HPDE6-E6E7 (cell line): Measurements from ENCODE around the gene ZNF142.
A peak's percentile ranks its signal among the peaks of the same experiment; 100 is the strongest.

Source experiments
- DNase-seq: peaks from one replicate; pipeline ENCODE4 v3.0.0; 2011; ENCODE audit warnings: missing footprints; ENCODE audit errors: extremely low spot score

The ZNF142 gene, protein sequence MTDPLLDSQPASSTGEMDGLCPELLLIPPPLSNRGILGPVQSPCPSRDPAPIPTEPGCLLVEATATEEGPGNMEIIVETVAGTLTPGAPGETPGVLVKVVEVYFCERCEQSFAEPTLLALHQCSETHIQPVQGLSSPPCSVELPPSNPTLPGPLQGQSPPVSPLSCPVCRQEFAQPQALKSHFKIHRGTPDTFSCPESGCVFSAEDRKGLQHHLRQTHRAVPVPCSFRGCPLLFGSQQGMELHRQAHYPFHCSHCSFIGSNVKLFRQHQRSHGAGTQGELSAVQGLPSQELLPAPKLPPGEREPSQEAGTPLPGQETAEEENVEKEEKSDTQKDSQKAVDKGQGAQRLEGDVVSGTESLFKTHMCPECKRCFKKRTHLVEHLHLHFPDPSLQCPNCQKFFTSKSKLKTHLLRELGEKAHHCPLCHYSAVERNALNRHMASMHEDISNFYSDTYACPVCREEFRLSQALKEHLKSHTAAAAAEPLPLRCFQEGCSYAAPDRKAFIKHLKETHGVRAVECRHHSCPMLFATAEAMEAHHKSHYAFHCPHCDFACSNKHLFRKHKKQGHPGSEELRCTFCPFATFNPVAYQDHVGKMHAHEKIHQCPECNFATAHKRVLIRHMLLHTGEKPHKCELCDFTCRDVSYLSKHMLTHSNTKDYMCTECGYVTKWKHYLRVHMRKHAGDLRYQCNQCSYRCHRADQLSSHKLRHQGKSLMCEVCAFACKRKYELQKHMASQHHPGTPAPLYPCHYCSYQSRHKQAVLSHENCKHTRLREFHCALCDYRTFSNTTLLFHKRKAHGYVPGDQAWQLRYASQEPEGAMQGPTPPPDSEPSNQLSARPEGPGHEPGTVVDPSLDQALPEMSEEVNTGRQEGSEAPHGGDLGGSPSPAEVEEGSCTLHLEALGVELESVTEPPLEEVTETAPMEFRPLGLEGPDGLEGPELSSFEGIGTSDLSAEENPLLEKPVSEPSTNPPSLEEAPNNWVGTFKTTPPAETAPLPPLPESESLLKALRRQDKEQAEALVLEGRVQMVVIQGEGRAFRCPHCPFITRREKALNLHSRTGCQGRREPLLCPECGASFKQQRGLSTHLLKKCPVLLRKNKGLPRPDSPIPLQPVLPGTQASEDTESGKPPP (N-terminal part only)

DNA sequence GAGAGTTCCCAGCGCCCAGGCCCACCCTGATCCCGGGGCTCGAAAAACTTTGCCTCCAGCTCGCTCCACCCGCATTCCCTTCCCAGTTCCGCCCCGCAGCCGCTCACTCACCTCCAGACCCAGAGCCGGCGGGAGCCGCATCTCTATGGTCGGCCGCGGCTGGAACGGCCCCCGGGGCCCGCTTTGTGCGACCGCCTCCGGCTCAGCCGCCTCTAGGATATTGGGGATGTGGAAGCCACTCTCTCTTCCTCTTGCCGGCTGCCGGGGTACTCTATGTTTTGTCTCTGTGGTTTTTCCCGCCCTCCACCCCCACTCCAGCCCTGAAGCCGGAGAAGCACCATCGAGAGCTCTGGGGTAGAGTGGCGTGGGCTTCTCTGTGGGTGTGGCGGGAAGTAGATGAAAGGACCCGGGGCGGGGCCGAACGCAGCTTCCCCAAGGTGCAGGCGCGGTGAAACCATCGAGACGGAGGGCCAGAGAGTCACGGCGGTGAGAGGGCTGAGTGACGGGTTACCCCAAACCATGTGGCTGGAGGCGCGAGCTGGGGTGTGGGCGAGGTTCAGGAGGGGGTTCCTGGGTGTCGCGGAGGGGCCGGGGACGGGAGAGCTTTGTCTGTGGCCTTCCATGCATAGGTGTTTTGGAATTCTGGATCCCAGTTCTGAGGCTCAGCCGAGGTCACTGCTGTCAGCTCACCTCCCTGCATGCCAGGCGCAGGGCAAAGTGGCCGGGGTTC is at the start of gene ZNF142, which contains the start of gene BCS1L:
ZNF142 (minus strand) TSS at position 366 of the 730 bp plus-strand sequence. CDS start 3,194 bp downstream, outside the sequence.
BCS1L (plus strand) TSS at position 426 of the 730 bp plus-strand sequence. CDS start 1,305 bp downstream, outside the sequence.
- DNase-seq, result peak; percentile 96

DNA sequence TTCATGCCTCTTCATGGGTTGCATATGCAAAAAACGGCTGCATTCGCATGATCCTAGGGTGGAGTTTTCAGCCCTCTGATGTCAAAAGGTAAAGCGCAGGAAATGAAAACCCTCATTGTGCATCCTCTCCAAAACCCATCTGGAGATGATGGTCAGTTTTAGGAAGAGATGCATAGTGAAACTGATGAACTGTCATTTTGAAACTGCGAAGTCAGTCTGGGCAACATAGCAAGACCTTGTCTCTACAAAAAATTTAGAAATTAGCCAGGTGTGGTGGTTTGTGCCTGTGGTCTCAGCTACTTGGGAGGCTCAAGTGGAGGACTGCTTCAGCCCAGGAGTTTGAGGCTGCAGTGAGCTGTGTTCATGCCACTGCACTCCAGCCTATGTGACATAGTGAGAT is 48.7 kb upstream of the ZNF142 start:
- no peak for DNase-seq

DNA sequence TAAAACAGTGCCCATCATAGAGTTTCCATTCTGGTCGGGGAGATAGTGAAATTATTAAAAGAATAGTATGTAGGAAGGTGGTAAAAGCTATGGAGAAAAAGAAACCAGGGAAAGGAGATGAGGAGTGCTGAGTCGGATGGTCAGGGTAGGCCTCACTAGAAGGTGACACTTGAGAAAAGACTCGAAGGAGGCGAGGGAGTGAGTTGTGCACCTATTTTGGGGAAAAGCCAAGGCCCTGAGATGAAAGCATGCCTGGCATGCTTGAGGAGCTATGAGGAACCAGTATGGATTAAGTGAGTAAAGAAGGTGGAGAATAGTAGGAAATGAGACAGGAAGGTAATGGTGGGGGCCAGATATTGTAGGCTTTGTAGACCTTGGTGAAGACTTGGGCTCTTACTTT is 43.9 kb upstream of the ZNF142 start:
- no peak for DNase-seq

DNA sequence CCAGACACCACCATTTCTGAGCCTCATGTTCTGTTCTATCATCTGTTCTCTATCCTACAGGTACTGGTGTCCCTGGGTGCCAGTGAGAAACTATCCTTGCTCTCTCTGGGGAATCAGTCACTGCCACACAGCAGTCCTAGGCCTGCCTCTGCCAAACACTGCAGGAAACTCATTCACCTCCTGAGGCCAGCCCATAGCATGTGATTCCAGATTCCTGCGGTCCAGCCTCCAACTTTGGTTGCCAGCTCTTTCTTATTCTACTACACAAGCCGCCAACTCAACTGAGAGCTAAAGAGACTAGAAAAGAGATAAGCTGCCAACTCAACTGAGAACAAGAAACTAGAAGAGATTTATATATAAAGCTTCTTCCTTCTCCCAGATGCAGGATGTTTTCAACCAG is 42.4 kb upstream of the ZNF142 start:
- DNase-seq, result no peak

DNA sequence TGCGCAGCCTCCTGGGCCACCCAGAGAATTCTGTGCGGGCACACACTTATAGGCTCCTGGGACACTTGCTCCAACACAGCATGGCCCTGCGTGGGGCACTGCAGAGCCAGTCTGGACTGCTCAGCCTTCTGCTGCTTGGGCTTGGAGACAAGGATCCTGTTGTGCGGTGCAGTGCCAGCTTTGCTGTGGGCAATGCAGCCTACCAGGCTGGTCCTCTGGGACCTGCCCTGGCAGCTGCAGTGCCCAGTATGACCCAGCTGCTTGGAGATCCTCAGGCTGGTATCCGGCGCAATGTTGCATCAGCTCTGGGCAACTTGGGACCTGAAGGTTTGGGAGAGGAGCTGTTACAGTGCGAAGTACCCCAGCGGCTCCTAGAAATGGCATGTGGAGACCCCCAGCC is 39.5 kb upstream of the ZNF142 start:
- no peak for DNase-seq

GRCh38 chr2:218694405-218695145 is 35.2 kb upstream of the ZNF142 start:
- DNase-seq, result no peak

GRCh38 chr2:218691234-218691633 is 31.8 kb upstream of the ZNF142 start:
- no peak for DNase-seq

DNA sequence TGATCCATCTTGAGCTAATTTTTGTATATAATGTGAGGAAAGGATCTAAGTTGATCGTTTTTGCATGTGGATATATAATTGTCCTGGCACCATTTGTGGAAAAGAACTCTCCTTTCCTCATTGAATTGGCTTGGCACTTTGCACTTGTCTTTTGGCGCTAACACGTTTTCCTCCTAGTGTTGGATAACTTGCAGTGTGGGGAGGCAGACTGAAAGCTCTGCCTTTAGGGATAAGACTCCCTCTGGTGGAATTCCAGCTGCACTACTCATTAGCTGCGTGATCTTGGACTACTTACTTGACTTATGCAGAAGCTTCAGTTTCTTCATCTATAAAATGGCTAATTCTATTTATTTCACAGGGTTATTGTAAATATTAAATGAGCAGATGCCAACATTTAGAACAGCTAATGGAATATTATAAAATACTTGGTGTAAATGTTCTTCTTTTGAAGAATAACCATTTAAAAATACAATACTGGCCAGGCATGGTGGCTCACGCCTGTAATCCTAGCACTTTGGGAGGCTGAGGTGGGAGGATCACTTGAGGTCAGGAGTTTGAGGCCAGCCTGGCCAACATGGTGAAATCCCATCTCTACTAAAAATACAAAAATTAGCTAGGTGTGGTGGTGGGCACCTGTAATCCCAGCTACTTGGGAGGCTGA is 28.1 kb upstream of the ZNF142 start:
- DNase-seq, result peak; percentile 89

GRCh38 chr2:218680061-218680460 is 20.6 kb upstream of the ZNF142 start:
- no peak for DNase-seq

DNA sequence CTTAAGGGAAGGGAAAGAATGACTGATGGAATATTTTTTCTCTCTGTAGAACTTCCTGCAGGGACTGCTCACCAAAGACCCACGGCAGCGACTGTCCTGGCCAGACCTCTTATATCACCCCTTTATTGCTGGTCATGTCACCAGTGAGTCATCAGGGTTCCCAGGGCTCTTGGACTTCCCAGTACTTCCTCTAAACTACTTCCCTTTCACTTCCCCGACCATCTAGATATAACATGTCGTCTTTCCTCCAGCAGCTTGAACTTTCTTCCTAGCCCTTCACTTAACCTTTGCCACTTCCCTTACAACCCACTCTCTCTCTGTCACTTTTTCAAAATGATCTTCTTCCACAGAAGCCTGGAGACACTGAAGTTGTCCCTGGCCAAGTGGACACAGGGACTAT is 19.7 kb upstream of the ZNF142 start:
- DNase-seq, result no peak

DNA sequence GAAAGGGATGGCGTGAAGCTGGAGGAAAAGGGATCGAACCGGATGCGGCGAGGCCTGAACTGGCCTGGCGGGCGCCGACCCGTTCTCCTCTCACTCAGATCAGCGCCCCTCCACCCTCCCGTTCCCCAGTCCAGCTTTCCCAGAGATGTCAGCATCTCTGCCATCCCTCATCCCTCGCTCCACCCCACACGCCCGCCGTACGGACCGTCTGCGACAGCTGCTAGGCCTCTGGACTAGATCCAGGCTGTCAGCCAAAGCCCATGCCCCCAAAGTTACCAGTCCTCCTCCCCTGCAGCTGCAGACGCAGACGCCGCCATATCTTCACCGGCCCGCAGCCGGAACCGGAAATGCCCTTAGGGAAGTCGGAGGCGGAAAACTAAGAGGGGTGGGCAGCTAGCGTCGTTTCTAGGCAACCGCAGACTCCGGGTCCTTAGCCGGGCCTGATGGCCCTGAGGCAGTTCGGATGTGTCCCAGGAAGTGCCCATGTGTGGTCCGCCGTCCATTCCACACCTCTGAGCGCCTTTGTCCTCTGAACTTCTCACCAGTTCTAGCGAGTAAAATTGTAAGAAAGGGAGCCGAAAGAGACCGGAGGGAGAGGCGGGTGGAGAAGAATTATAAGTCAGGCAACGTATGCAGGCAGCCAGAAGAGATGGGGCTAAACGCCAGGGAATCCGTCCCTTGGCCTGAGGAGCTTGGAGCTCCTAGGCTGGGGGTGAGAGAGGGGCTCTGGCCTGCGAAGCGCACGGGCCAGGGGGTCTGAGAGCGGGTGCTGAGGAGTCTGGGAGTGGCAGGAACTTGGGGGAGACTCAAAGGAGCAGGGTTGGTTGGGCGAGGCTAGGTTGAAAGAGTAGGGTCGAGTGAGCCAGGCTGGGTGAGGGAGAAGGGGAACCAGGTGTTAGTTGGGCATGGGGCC is 12.5 kb upstream of the ZNF142 start, which contains the start of the genes RNF25 and STK36:
RNF25 (minus strand) TSS at position 349 of the 913 bp plus-strand sequence; CDS start at position 317, 32 bp downstream.
STK36 (plus strand) TSS at position 433 of the 913 bp plus-strand sequence. CDS start 744 bp downstream, outside the sequence.
- DNase-seq, result peak; percentile 85

DNA sequence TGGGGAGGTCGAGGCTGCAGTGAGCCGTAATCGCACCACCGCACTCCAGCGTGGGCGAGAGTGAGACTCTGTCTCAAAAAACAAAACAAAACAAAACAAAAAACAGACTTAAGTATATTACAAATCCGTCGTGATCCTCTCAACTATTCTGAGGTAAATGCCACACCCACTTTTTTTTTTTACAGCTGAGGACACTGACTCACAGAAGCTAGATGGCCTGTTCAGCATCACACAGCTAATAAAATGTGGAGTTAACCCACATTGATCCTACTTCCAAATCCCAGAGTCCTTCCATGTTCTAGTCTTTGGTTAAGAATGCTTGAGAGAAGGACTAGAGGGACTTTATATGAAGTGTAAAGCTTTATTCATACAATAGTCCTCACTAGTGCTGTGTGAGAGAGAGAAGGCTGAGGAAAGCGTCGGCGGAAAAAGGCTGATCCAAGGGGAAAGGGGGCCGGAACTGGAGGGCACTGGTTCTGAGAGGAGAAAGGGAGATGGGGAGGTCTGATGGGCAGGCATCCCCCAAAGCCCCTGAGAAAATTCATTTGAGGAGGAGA is 11.8 kb upstream of the ZNF142 start:
- DNase-seq, result peak; percentile 34

DNA sequence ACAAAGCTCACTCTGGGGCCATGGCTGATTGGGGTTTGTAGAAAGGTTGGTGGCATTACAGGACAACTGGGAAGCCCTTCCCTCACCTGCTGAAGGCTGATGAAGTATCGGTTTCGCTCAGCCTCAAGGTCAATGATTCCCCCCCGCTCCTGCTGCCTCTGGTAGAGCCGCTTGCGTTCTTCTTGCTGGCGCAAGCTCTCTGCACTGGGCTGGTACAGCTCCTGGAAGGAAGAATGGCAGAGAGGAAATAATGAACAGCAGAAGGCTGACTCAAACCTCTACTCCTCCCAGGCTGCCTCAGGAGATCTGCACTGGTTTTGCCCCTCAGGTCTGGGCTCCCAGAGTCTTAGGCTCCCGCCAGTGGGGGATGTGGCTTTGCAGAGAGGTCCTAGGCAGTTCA is 5.2 kb upstream of the ZNF142 start:
- DNase-seq, result no peak

- no peak for DNase-seq
Measured at GRCh38 chr2:218663901-218664300, 4.5 kb upstream of the ZNF142 start.

DNA sequence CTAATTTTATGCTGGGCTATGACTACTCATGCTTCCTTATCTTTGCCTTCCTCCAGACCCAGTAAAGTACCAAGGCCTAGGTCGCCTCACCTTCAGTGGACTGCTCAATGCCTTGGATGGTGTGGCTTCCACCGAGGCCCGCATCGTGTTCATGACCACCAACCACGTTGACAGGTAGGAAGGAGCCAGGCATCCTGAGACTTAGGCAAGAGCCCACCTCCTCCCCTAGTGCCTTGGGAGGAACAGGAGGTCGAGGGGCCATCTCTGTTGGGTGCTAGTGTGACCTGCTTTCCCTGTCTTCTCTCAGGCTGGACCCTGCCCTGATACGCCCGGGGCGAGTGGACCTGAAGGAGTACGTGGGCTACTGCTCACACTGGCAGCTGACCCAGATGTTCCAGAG is 3.4 kb upstream of the ZNF142 start:
- DNase-seq, result no peak

DNA sequence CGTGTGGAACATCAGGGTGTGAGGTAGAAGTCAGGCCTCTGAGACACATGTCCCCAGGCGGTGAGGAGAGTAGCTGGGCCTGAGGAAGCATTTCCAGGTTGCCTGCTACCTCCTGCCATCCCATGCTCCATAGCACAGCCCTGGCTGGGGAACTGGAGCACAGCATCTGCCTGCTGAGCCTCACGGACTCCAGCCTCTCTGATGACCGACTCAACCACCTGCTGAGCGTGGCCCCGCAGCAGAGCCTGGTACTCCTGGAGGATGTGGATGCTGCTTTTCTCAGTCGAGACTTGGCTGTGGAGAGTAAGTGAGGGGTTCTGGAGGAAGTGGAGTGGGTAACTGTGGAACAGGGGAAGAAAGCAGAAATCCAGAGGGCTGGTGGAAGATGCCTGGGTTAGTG is 3.0 kb upstream of the ZNF142 start:
- no peak for DNase-seq

DNA sequence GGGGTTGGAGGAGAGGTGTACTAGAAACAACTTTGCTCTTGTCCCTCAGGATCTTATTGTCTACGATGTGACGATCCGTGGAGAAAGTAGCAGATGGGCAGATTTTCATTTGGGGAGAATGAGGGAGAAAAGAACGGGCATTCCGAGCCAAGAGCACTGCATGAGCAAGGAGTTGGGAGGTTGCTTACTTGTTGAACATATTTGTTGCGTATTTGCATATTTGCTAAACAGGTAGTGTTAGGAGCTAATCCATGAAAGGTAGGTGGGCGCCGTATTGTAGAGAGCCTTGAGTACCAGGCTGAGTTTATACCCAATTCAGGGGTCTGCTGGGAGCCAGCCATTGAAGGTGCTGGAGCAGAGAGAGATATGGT is 550 bp upstream of the ZNF142 start:
- DNase-seq, result no peak

- DNase-seq, result peak; percentile 69
Measured at GRCh38 chr2:218658671-218659257, 659 bp downstream of the ZNF142 start.
